SK-N-SH treated with all-trans-retinoic acid at 6 μM for 48 hours (cell line): ENCODE results near the gene ME3.

Experiments used
- BACH2 ChIP-seq: fragments of 250-450 bp; sonication (Bioruptor Pico); IDR thresholded peaks from 2 replicates; pipeline ENCODE4 v1.9.0; 2021; ENCODE audit warnings: mild to moderate bottlenecking, borderline replicate concordance
- CSRNP3 ChIP-seq: fragments of 250-450 bp; sonication (Bioruptor Pico); IDR thresholded peaks from 2 replicates; pipeline ENCODE4 v1.5.1; 2021; ENCODE audit warnings: mild to moderate bottlenecking, moderate library complexity
- ESRRG ChIP-seq: fragments of 250-450 bp; sonication (Bioruptor Pico); IDR thresholded peaks from 2 replicates; pipeline ENCODE4 v1.6.1; 2021; ENCODE audit warnings: mild to moderate bottlenecking
- GLIS3 ChIP-seq: fragments of 250-450 bp; sonication (Bioruptor Pico); IDR thresholded peaks from 2 replicates; pipeline ENCODE4 v1.5.0; 2020; ENCODE audit warnings: mild to moderate bottlenecking, moderate library complexity
- ISL1 ChIP-seq: fragments of 250-450 bp; sonication (Bioruptor Pico); IDR thresholded peaks from 2 replicates; pipeline ENCODE4 v2.1.2; 2022; ENCODE audit warnings: mild to moderate bottlenecking, moderate library complexity
- TCF4 ChIP-seq: fragments of 250-450 bp; sonication (Bioruptor Pico); IDR thresholded peaks from 2 replicates; pipeline ENCODE4 v1.8.0; 2021; ENCODE audit warnings: mild to moderate bottlenecking, moderate library complexity, borderline replicate concordance
- ZFP3 ChIP-seq: fragments of 250-450 bp; sonication (Bioruptor Pico); IDR thresholded peaks from 2 replicates; pipeline ENCODE4 v1.5.0; 2020; ENCODE audit warnings: mild to moderate bottlenecking, moderate library complexity
- ZFP30 ChIP-seq: fragments of 450-650 bp; formaldehyde crosslinking; IDR thresholded peaks from 2 replicates; pipeline ENCODE4 v1.5.0; 2022; ENCODE audit warnings: mild to moderate bottlenecking, moderate library complexity
- TF ChIP-seq, protein P1 (sequence below): fragments of 250-450 bp; sonication (Bioruptor Pico); IDR thresholded peaks from 2 replicates; pipeline ENCODE4 v1.8.0; 2020; ENCODE audit warnings: mild to moderate bottlenecking, moderate library complexity, borderline replicate concordance
- TF ChIP-seq, protein P2 (sequence below): fragments of 250-450 bp; sonication (Bioruptor Pico); IDR thresholded peaks from 2 replicates; pipeline ENCODE4 v1.8.0; 2021; ENCODE audit warnings: low read depth, mild to moderate bottlenecking, moderate library complexity, borderline replicate concordance

- TF ChIP-seq ZFP3 = no peak
- TF ChIP-seq TCF4 = no peak
- no peak for TF ChIP-seq ISL1
- TF ChIP-seq, protein P1, sequence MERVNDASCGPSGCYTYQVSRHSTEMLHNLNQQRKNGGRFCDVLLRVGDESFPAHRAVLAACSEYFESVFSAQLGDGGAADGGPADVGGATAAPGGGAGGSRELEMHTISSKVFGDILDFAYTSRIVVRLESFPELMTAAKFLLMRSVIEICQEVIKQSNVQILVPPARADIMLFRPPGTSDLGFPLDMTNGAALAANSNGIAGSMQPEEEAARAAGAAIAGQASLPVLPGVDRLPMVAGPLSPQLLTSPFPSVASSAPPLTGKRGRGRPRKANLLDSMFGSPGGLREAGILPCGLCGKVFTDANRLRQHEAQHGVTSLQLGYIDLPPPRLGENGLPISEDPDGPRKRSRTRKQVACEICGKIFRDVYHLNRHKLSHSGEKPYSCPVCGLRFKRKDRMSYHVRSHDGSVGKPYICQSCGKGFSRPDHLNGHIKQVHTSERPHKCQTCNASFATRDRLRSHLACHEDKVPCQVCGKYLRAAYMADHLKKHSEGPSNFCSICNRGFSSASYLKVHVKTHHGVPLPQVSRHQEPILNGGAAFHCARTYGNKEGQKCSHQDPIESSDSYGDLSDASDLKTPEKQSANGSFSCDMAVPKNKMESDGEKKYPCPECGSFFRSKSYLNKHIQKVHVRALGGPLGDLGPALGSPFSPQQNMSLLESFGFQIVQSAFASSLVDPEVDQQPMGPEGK = no peak
- no peak for TF ChIP-seq ZFP30 (CRISPR knock-in tag)
- no peak for TF ChIP-seq BACH2 (CRISPR knock-in tag)
- TF ChIP-seq ESRRG (CRISPR knock-in tag) = no peak
- TF ChIP-seq, protein P2, sequence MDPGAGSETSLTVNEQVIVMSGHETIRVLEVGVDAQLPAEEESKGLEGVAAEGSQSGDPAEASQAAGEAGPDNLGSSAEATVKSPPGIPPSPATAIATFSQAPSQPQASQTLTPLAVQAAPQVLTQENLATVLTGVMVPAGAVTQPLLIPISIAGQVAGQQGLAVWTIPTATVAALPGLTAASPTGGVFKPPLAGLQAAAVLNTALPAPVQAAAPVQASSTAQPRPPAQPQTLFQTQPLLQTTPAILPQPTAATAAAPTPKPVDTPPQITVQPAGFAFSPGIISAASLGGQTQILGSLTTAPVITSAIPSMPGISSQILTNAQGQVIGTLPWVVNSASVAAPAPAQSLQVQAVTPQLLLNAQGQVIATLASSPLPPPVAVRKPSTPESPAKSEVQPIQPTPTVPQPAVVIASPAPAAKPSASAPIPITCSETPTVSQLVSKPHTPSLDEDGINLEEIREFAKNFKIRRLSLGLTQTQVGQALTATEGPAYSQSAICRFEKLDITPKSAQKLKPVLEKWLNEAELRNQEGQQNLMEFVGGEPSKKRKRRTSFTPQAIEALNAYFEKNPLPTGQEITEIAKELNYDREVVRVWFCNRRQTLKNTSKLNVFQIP = no peak
- TF ChIP-seq GLIS3 = no peak
- TF ChIP-seq CSRNP3 (CRISPR knock-in tag) = no peak
These were observed 30.7 kb downstream of the ME3 start for GRCh38 chr11:86641537-86642261.
